Activated naive CD4-positive, alpha-beta T cell treated with Interleukin-2 at 50 U/mL for 16 hours (primary cell): Measurements from ENCODE around the gene P2RX2.

Experiments
- DNase-seq: peaks from one replicate; pipeline ENCODE4 v3.0.0-alpha.2; 2020

The P2RX2 gene

GRCh38 chr12:132665794-132666193 lies 47.2 kb downstream of the P2RX2 start:
- no peak for DNase-seq

GRCh38 chr12:132668191-132669088 lies 49.9 kb downstream of the P2RX2 start:
- DNase-seq = no peak

- no peak for DNase-seq
These were observed 50.7 kb downstream of the P2RX2 start for GRCh38 chr12:132669166-132669879.
